B cell (primary cell): Measurements from ENCODE around the gene EFCAB8. TPM values are rescaled to one million over a fixed set of nuclear protein-coding genes. Genes with fewer than 3 reads are reported as not detected.

Source experiments
- ATAC-seq: fragments of 200-7000 bp; cut with Tn5 transposase; one replicate; pipeline ENCODE4 v1.10.0; 2021; ENCODE audit warnings: low read depth, mild to moderate bottlenecking, moderate number of reproducible peaks, moderate library complexity
- CTCF ChIA-PET: fragments of 350-600 bp; sonication (Branson Sonifier 250); formaldehyde crosslinking; loops from one replicate; lab custom pipeline; 2021; ENCODE audit warnings: antibody characterized with exemption, inconsistent platforms; lab: Charles Lee
- POLR2A ChIA-PET: fragments of 350-600 bp; sonication (Branson Sonifier 250); formaldehyde crosslinking; loops from one replicate; lab custom pipeline; 2021; ENCODE audit warnings: antibody characterized with exemption; lab: Charles Lee
- DNase-seq: peaks from one replicate; pipeline ENCODE4 v3.0.0; 2013
- H2AFZ ChIP-seq: 2 replicates; pipeline ENCODE4 v1.6.1; 2012; ENCODE audit warnings: mild to moderate bottlenecking, low read depth, low read length; ENCODE audit not compliant: insufficient read depth, poor library complexity, severe bottlenecking
- H3K27ac ChIP-seq, 2 donors: 1 replicate in 1 of 2; 2 replicates in 1 of 2; pipeline ENCODE4 v1.5.1; 2012 to 2013; ENCODE audit warnings: low read length in 2 of 2, mild to moderate bottlenecking in 2 of 2, moderate library complexity in 1 of 2
- H3K27me3 ChIP-seq, 4 experiments: fragments of 200-600 bp in 1 of 4; sonication (generic) in 1 of 4; replicated peaks in 1 of 4; 1 replicate in 2 of 4; 2 replicates in 2 of 4; pipeline versions ENCODE4 v1.6.1 to v1.7.0; 2013 to 2016; ENCODE audit warnings: low read length in 3 of 4, mild to moderate bottlenecking in 2 of 4, mixed read lengths in 1 of 4, moderate library complexity in 1 of 4; ENCODE audit not compliant: insufficient read depth in 4 of 4, control insufficient read depth in 3 of 4; ENCODE audit errors: control extremely low read depth in 1 of 4
- H3K36me3 ChIP-seq, 2 experiments: replicated peaks in 1 of 2; 1 replicate in 1 of 2; 2 replicates in 1 of 2; pipeline versions ENCODE4 v1.6.1 to v1.7.1; 2013; ENCODE audit warnings: low read length in 1 of 2; ENCODE audit not compliant: insufficient read depth in 2 of 2, control insufficient read depth in 1 of 2; ENCODE audit errors: control extremely low read depth in 1 of 2, extremely low read depth in 1 of 2
- H3K4me1 ChIP-seq, 2 donors: fragments of 200-600 bp in 1 of 2; sonication (generic) in 1 of 2; 1 replicate in 1 of 2; 2 replicates in 1 of 2; pipeline versions ENCODE4 v1.5.1 to v1.6.1; 2013 to 2017; ENCODE audit warnings: low read length in 2 of 2; ENCODE audit not compliant: control insufficient read depth in 2 of 2, insufficient read depth in 2 of 2
- H3K4me2 ChIP-seq: replicated peaks from 2 replicates; pipeline ENCODE3; 2012; ENCODE audit warnings: mild to moderate bottlenecking, low read depth, low read length; ENCODE audit not compliant: poor library complexity, severe bottlenecking
- H3K4me3 ChIP-seq, 5 experiments: fragments of 200-600 bp in 1 of 5; sonication (generic) in 1 of 5; 1 replicate in 3 of 5; 2 replicates in 2 of 5; pipeline versions ENCODE4 v1.5.1 to v1.7.0; 2011 to 2016; ENCODE audit warnings: low read length in 4 of 5, mild to moderate bottlenecking in 4 of 5, low read depth in 2 of 5, control low read depth in 1 of 5, moderate library complexity in 1 of 5; ENCODE audit not compliant: insufficient read depth in 1 of 5; ENCODE audit errors: control extremely low read depth in 1 of 5, extremely low read depth in 1 of 5
- H3K79me2 ChIP-seq: fragments of 200-600 bp; sonication (generic); one replicate; pipeline ENCODE4 v1.6.0; 2016; ENCODE audit warnings: low read length; ENCODE audit not compliant: control insufficient read depth, insufficient read depth
- H3K9ac ChIP-seq: fragments of 200-600 bp; sonication (generic); 2 replicates; pipeline ENCODE4 v1.6.1; 2017; ENCODE audit warnings: mild to moderate bottlenecking, low read length, moderate library complexity
- H3K9me3 ChIP-seq, 3 donors: one replicate each; pipeline versions ENCODE4 v1.6.1 to v1.7.1; 2013; ENCODE audit warnings: low read length in 2 of 3; ENCODE audit not compliant: control insufficient read depth in 2 of 3, insufficient read depth in 1 of 3; ENCODE audit errors: control extremely low read depth in 1 of 3
- H4K20me1 ChIP-seq: 2 replicates; pipeline ENCODE4 v1.6.0; 2012; ENCODE audit warnings: mild to moderate bottlenecking, low read length; ENCODE audit not compliant: insufficient read depth, control insufficient read depth, poor library complexity, severe bottlenecking
- H3K27ac Mint-ChIP-seq: one replicate; pipeline ENCODE4 v1.8.0; 2021; ENCODE audit warnings: mixed read lengths
- H3K27me3 Mint-ChIP-seq: one replicate; pipeline ENCODE4 v1.8.0; 2021; ENCODE audit warnings: mixed read lengths
- H3K4me1 Mint-ChIP-seq: one replicate; pipeline ENCODE4 v1.8.0; 2021; ENCODE audit warnings: mixed read lengths
- H3K4me3 Mint-ChIP-seq: one replicate; pipeline ENCODE4 v1.8.0; 2021; ENCODE audit warnings: mixed read lengths
- H3K9me3 Mint-ChIP-seq: one replicate; pipeline ENCODE4 v1.8.0; 2022; ENCODE audit warnings: mixed read lengths; ENCODE audit not compliant: insufficient read depth
- EZH2 ChIP-seq: IDR thresholded peaks from 2 replicates; pipeline ENCODE4 v1.6.1; 2012; ENCODE audit warnings: borderline replicate concordance, low read depth, mild to moderate bottlenecking, moderate library complexity, low read length; ENCODE audit not compliant: insufficient read depth, poor library complexity, severe bottlenecking
- WGBS: methylation state at CpG from one replicate; pipeline ENCODE4 v1.1.5; 2013; ENCODE audit warnings: missing lambda C conversion rate; ENCODE audit not compliant: insufficient coverage; 5-methylcytosine and 5-hydroxymethylcytosine counted together
- intact Hi-C: fragments of 100-400 bp; cut with micrococcal nuclease; formaldehyde crosslinking; loops from one replicate; pipeline ENCODE4 v1.10.0; 2022
- polyA plus RNA-seq: library from polyadenylated mRNA; depleted of rRNA; stranded (reverse); fragments of >200 nt; gene quantifications from 2 replicates; pipeline ENCODE4 v1.2.3, GENCODE V29; 2012
- total RNA-seq, 2 donors: library from RNA; stranded (reverse); fragments of 120-200 nt in 1 of 2; gene quantifications; 1 replicate in 1 of 2; 2 replicates in 1 of 2; pipeline versions ENCODE4 v1.2.3 to v1.2.4, GENCODE V29; 2013 to 2022
- TF ChIP-seq, protein P1 (sequence below): fragments of 200-600 bp; IDR thresholded peaks from one replicate; pipeline ENCODE4 v1.8.0; 2022; ENCODE audit warnings: antibody characterized with exemption, mild to moderate bottlenecking

The EFCAB8 gene
- total and polyA plus RNA-seq, 2 donors (not counting 1 experiment from before 2014, with no cell fraction given), result 0.72 to 2.3 TPM

DNA sequence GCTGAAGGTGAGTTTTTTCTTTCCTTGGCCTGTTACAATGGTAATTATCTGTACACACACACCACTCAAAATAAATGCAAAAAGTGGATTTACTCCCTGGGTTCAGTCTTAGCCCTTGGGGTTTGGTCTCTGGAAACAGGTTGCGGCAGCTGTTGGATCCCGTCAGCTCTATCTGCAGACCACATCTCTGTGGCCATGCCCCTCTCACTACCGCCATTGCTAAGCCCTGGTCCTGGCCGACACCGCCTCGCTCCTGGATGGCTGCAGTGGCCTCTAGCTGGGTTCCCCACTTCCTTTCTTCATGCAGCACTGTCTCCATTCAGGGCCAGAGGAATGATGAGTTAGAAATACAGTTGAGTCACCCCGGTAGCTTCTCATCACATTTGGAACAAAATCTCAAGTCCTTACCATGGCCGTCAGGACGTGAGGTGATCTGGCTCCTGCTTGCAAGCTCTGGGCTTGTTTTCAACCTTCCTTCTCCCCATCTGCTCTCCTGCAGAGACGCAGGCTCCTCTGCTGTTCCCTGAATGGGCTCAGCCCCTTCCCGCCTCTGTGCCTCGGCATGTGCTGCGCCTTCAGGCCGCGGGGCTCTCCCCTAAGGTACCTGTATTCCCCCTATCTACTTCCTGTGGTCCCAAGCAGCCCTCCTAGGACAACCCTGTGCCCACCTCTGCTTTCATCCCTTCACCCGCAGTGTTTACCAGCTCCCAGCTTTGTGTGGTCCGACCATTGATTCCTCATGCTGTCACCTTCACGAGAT, 38.0 kb downstream of the EFCAB8 start:
- ChIA-PET POLR2A (no interaction called here), CTCF (no interaction called here)
- ATAC-seq (no peak), DNase-seq (no peak)
- no peaks in the 10 kb centered on the region for H3K9me3 Mint-ChIP-seq
- Histone ChIP-seq H2AFZ (no peak overlapping the region), H3K36me3 (no peaks in the 10 kb centered on the region), H4K20me1 (no peaks in the 10 kb centered on the region), H3K9ac (no peak overlapping the region), H3K4me3 (no peak overlapping the region), H3K79me2 (no peaks in the 10 kb centered on the region), H3K27me3 (no peaks in the 10 kb centered on the region), H3K27ac (no peak overlapping the region), H3K4me1 (no peaks in the 10 kb centered on the region), H3K9me3 (no peaks in the 10 kb centered on the region), H3K4me2 (no peak overlapping the region)
- no peaks in the 10 kb centered on the region for H3K4me1 Mint-ChIP-seq
- H3K27ac Mint-ChIP-seq, result no peak overlapping the region
- H3K4me3 Mint-ChIP-seq, result no peak overlapping the region
- no peaks in the 10 kb centered on the region for H3K27me3 Mint-ChIP-seq
- WGBS, result 94% methylated on average over 15 of the region's 18 CpGs
- TF ChIP-seq EZH2, result no peak
- TF ChIP-seq, protein P1, sequence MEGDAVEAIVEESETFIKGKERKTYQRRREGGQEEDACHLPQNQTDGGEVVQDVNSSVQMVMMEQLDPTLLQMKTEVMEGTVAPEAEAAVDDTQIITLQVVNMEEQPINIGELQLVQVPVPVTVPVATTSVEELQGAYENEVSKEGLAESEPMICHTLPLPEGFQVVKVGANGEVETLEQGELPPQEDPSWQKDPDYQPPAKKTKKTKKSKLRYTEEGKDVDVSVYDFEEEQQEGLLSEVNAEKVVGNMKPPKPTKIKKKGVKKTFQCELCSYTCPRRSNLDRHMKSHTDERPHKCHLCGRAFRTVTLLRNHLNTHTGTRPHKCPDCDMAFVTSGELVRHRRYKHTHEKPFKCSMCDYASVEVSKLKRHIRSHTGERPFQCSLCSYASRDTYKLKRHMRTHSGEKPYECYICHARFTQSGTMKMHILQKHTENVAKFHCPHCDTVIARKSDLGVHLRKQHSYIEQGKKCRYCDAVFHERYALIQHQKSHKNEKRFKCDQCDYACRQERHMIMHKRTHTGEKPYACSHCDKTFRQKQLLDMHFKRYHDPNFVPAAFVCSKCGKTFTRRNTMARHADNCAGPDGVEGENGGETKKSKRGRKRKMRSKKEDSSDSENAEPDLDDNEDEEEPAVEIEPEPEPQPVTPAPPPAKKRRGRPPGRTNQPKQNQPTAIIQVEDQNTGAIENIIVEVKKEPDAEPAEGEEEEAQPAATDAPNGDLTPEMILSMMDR, result no peak
- intact Hi-C loops, result no loop called here

- H3K36me3 ChIP-seq, result no peaks in the 10 kb centered on the region
- H3K27me3 Mint-ChIP-seq, result no peaks in the 10 kb centered on the region
- H2AFZ ChIP-seq, result no peak overlapping the region
Measured at GRCh38 chr20:32898729-32899128, 40.0 kb downstream of the EFCAB8 start.

More at GRCh38 chr20:32898729-32899128, 40.0 kb downstream of the EFCAB8 start:
- no peaks in the 10 kb centered on the region for H3K27me3 ChIP-seq
- H3K4me3 ChIP-seq, result no peak overlapping the region
- H3K4me2 ChIP-seq, result no peak overlapping the region
- no peaks in the 10 kb centered on the region for H4K20me1 ChIP-seq
- Mint-ChIP-seq H3K4me1 (peaks cover 2% of the 10 kb centered on the region), H3K4me3 (no peak overlapping the region), H3K9me3 (no peaks in the 10 kb centered on the region), H3K27ac (no peak overlapping the region)
- no peak for TF ChIP-seq EZH2
- TF ChIP-seq, protein P1, result no peak
- ChIA-PET POLR2A (no interaction called here), CTCF (no interaction called here)
- no peaks in the 10 kb centered on the region for H3K79me2 ChIP-seq
- peaks cover 0 to 4% of the 10 kb centered on the region in 2 donors for H3K4me1 ChIP-seq
- no peak overlapping the region for H3K27ac ChIP-seq
- DNase-seq (no peak), ATAC-seq (no peak)
- H3K9ac ChIP-seq, result no peak overlapping the region
- no CpG with 5 or more reads among the region's 6 CpGs for WGBS
- intact Hi-C loops, result no loop called here
- H3K9me3 ChIP-seq, result no peaks in the 10 kb centered on the region
